SK-N-MC (cell line): ENCODE measurements around the gene TBL2.

Experiments
- EZH2 ChIP-seq: fragments of 200-600 bp; sonication (generic); IDR thresholded peaks from one replicate; pipeline ENCODE4 v1.6.1; 2017; ENCODE audit warnings: antibody characterized with exemption
- FOXP2 ChIP-seq: optimal IDR thresholded peaks from 2 replicates; pipeline ENCODE3; 2011; ENCODE audit warnings: mild to moderate bottlenecking, moderate library complexity; ENCODE audit not compliant: insufficient read depth; ENCODE audit errors: extremely low read length, control extremely low read depth
- POLR2AphosphoS5 ChIP-seq: IDR thresholded peaks from 2 replicates; pipeline ENCODE4 v1.6.1; 2012; ENCODE audit warnings: mild to moderate bottlenecking, low read depth, low read length, borderline replicate concordance

- no peak for TF ChIP-seq POLR2AphosphoS5
- no peak for TF ChIP-seq EZH2
- TF ChIP-seq FOXP2, result no peak
These were observed 31.7 kb upstream of the TBL2 start for GRCh38 chr7:73610105-73610504.
